OCI-LY1 (cell line): Measurements from ENCODE around the gene GPSM1.

ENCODE experiments used
- H2AFZ ChIP-seq: fragments of 200-600 bp; sonication (generic), shearing (Covaris generic); 2 replicates; pipeline ENCODE4 v1.6.0; 2014; ENCODE audit warnings: antibody characterized with exemption, mild to moderate bottlenecking, low read length
- H3F3A ChIP-seq: fragments of 200-600 bp; sonication (generic), shearing (Covaris generic); 2 replicates; pipeline ENCODE4 v1.6.0; 2014; ENCODE audit warnings: mild to moderate bottlenecking, antibody characterized with exemption, low read length, moderate library complexity; ENCODE audit not compliant: insufficient read depth
- H3K27ac ChIP-seq: fragments of 200-600 bp; sonication (generic); 2 replicates; pipeline ENCODE4 v1.5.1; 2014; ENCODE audit warnings: low read length, mixed run types, mild to moderate bottlenecking, low read depth; ENCODE audit not compliant: poor library complexity, severe bottlenecking
- H3K27me3 ChIP-seq: fragments of 200-600 bp; sonication (generic); 2 replicates; pipeline ENCODE4 v1.6.0; 2014; ENCODE audit warnings: antibody characterized with exemption, mild to moderate bottlenecking, low read length, moderate library complexity; ENCODE audit not compliant: insufficient read depth
- H3K36me3 ChIP-seq: fragments of 200-600 bp; sonication (generic); 2 replicates; pipeline ENCODE4 v1.6.1; 2014; ENCODE audit warnings: mild to moderate bottlenecking, antibody characterized with exemption, low read length, moderate library complexity, mixed read lengths; ENCODE audit not compliant: insufficient read depth
- H3K4me1 ChIP-seq: fragments of 200-600 bp; sonication (generic); 2 replicates; pipeline ENCODE4 v1.5.1; 2014; ENCODE audit warnings: mild to moderate bottlenecking, low read length, moderate library complexity; ENCODE audit not compliant: insufficient read depth, severe bottlenecking
- H3K4me2 ChIP-seq: fragments of 200-600 bp; sonication (generic), shearing (Covaris generic); 2 replicates; pipeline ENCODE4 v1.6.1; 2014; ENCODE audit warnings: low read length
- H3K4me3 ChIP-seq: fragments of 200-600 bp; sonication (generic); 2 replicates; pipeline ENCODE4 v1.5.1; 2014; ENCODE audit warnings: low read length, low read depth, mild to moderate bottlenecking, mixed read lengths; ENCODE audit not compliant: poor library complexity, severe bottlenecking
- H3K79me2 ChIP-seq: fragments of 200-600 bp; shearing (Covaris generic); 2 replicates; pipeline ENCODE4 v1.6.1; 2016; ENCODE audit warnings: mixed run types, low read length, mixed read lengths; ENCODE audit not compliant: insufficient read depth
- H3K9ac ChIP-seq: fragments of 200-600 bp; sonication (generic), shearing (Covaris generic); 2 replicates; pipeline ENCODE4 v1.6.1; 2014; ENCODE audit warnings: mild to moderate bottlenecking, low read length, mixed read lengths
- H3K9me2 ChIP-seq: fragments of 200-600 bp; sonication (generic), shearing (Covaris generic); 2 replicates; pipeline ENCODE4 v1.6.1; 2014; ENCODE audit warnings: low read depth, mild to moderate bottlenecking, low read length, mixed read lengths
- H3K9me3 ChIP-seq: fragments of 200-600 bp; shearing (Covaris generic); 2 replicates; pipeline ENCODE4 v1.6.1; 2014; ENCODE audit warnings: low read length, mixed read lengths
- H4K20me1 ChIP-seq: fragments of 200-600 bp; sonication (generic), shearing (Covaris generic); 2 replicates; pipeline ENCODE4 v1.6.0; 2016; ENCODE audit warnings: mild to moderate bottlenecking, low read length; ENCODE audit not compliant: insufficient read depth
- CTCF ChIP-seq: fragments of 200-600 bp; sonication (generic), shearing (Covaris generic); IDR thresholded peaks from 2 replicates; pipeline ENCODE4 v1.5.1; 2017; ENCODE audit warnings: mild to moderate bottlenecking, antibody characterized with exemption, low read length, moderate library complexity, mixed read lengths
- EZH2 ChIP-seq: fragments of 200-600 bp; sonication (generic), shearing (Covaris generic); IDR thresholded peaks from 2 replicates; pipeline ENCODE4 v1.8.0; 2017; ENCODE audit warnings: borderline replicate concordance, mixed run types, mild to moderate bottlenecking, antibody characterized with exemption, low read length, moderate library complexity, mixed read lengths

Gene GPSM1

GRCh38 chr9:136296434-136297015, 30.8 kb upstream of the GPSM1 start:
- Histone ChIP-seq H3K4me3 (no peak overlapping the region), H3K36me3 (no peaks in the 10 kb centered on the region), H3K9ac (no peak overlapping the region), H3F3A (no peaks in the 10 kb centered on the region), H3K79me2 (no peaks in the 10 kb centered on the region), H3K4me2 (no peak overlapping the region), H3K27ac (no peak overlapping the region), H2AFZ (no peak overlapping the region), H3K27me3 (peaks cover 13% of the 10 kb centered on the region; the same call in 1 of the 2 replicates), H3K9me3 (no peaks in the 10 kb centered on the region), H3K9me2 (no peaks in the 10 kb centered on the region), H4K20me1 (no peaks in the 10 kb centered on the region), H3K4me1 (no peaks in the 10 kb centered on the region)
- TF ChIP-seq EZH2: no peak
- no peak for TF ChIP-seq CTCF

- Histone ChIP-seq H3K4me2 (no peak overlapping the region), H3K79me2 (no peaks in the 10 kb centered on the region), H3K4me3 (no peak overlapping the region), H3K4me1 (no peaks in the 10 kb centered on the region), H3K9ac (no peak overlapping the region), H4K20me1 (no peaks in the 10 kb centered on the region), H3K9me3 (no peaks in the 10 kb centered on the region), H3K27me3 (peaks cover 13% of the 10 kb centered on the region; the same call in 1 of the 2 replicates), H2AFZ (no peak overlapping the region), H3K9me2 (no peaks in the 10 kb centered on the region), H3F3A (no peaks in the 10 kb centered on the region), H3K36me3 (no peaks in the 10 kb centered on the region), H3K27ac (no peak overlapping the region)
- no peak for TF ChIP-seq EZH2
- TF ChIP-seq CTCF: no peak
Measured at GRCh38 chr9:136297016-136297691, 30.2 kb upstream of the GPSM1 start.

- Histone ChIP-seq H3F3A (no peaks in the 10 kb centered on the region), H3K79me2 (no peaks in the 10 kb centered on the region), H3K36me3 (no peaks in the 10 kb centered on the region), H3K9me2 (no peaks in the 10 kb centered on the region), H3K9me3 (no peaks in the 10 kb centered on the region), H2AFZ (no peak overlapping the region), H3K4me1 (no peaks in the 10 kb centered on the region), H3K9ac (no peak overlapping the region), H3K4me2 (no peak overlapping the region), H3K27me3 (peaks cover 13% of the 10 kb centered on the region; the same call in 1 of the 2 replicates), H3K27ac (no peak overlapping the region), H4K20me1 (no peaks in the 10 kb centered on the region), H3K4me3 (no peak overlapping the region)
- TF ChIP-seq EZH2 (no peak), CTCF (no peak)
Measured at GRCh38 chr9:136297766-136298735, 29.3 kb upstream of the GPSM1 start.
